IPS-20b (cell line): ENCODE data around the gene LLPH.

Source experiments
- H3K27ac ChIP-seq: one replicate; pipeline ENCODE4 v1.5.1; 2013; ENCODE audit warnings: low read length
- H3K27me3 ChIP-seq: 2 replicates; pipeline ENCODE4 v1.6.1; 2013; ENCODE audit warnings: mild to moderate bottlenecking, low read length, inconsistent platforms; ENCODE audit not compliant: insufficient read depth
- H3K36me3 ChIP-seq: 2 replicates; pipeline ENCODE4 v1.6.1; 2013; ENCODE audit warnings: low read depth, mild to moderate bottlenecking, inconsistent platforms, low read length, moderate library complexity; ENCODE audit not compliant: insufficient read depth
- H3K4me1 ChIP-seq: 2 replicates; pipeline ENCODE4 v1.6.1; 2013; ENCODE audit warnings: mild to moderate bottlenecking, control low read depth, inconsistent platforms, low read length, moderate library complexity; ENCODE audit not compliant: insufficient read depth
- H3K4me3 ChIP-seq: 2 replicates; pipeline ENCODE4 v1.5.1; 2013; ENCODE audit warnings: mild to moderate bottlenecking, low read length, inconsistent platforms
- H3K9ac ChIP-seq: 2 replicates; pipeline ENCODE4 v1.6.1; 2013; ENCODE audit warnings: low read depth, mild to moderate bottlenecking, inconsistent platforms, low read length, moderate library complexity
- H3K9me3 ChIP-seq: 2 replicates; pipeline ENCODE4 v1.6.1; 2013; ENCODE audit warnings: mild to moderate bottlenecking, low read depth, low read length, inconsistent platforms; ENCODE audit not compliant: insufficient read depth

The LLPH gene

DNA sequence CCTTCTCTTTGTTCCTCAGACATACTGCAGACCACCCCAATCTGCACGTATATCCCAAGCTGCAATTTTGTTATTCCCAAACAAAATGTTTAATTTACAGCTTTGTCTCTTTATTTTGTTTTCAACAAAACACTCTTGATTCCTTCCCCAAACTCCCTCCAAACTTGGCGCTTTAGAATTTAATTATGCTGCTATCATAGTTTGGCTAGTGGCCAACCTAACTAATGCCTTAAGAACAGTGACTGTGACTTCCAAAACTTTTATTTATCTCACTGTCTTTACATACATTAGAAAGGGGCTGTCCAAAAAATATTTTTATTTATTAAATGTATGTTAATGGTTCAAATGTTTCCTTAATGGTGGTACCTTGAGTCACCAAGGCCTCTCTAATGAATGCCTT lies 32.2 kb upstream of the LLPH start:
- no peak overlapping the region for H3K4me3 ChIP-seq
- no peak overlapping the region for H3K9ac ChIP-seq
- H3K27me3 ChIP-seq: no peaks in the 10 kb centered on the region
- H3K9me3 ChIP-seq: no peaks in the 10 kb centered on the region
- H3K36me3 ChIP-seq: no peaks in the 10 kb centered on the region
- no peaks in the 10 kb centered on the region for H3K4me1 ChIP-seq
- no peak overlapping the region for H3K27ac ChIP-seq

DNA sequence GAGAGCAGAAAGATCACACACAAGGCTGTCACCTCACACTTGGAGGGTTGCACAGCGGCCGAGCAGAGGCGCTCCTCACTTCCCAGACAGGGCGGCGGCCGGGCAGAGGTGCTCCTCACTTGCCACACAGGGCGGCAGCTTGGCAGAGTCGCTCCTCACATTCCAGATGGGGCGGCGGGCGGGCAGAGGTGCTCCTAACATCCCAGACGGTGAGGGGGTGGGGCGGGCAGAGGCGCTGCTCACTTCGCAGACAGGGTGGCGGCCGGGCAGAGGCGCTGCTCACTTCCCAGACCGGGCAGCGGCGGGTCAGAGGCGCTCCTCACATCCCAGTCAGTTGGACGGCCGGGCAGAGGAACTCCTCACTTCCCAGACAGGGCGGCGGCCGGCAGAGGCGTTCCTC lies 30.2 kb upstream of the LLPH start:
- H3K27me3 ChIP-seq: no peaks in the 10 kb centered on the region
- no peak overlapping the region for H3K9ac ChIP-seq
- no peak overlapping the region for H3K4me3 ChIP-seq
- no peaks in the 10 kb centered on the region for H3K4me1 ChIP-seq
- no peaks in the 10 kb centered on the region for H3K36me3 ChIP-seq
- no peaks in the 10 kb centered on the region for H3K9me3 ChIP-seq
- H3K27ac ChIP-seq: no peak overlapping the region

DNA sequence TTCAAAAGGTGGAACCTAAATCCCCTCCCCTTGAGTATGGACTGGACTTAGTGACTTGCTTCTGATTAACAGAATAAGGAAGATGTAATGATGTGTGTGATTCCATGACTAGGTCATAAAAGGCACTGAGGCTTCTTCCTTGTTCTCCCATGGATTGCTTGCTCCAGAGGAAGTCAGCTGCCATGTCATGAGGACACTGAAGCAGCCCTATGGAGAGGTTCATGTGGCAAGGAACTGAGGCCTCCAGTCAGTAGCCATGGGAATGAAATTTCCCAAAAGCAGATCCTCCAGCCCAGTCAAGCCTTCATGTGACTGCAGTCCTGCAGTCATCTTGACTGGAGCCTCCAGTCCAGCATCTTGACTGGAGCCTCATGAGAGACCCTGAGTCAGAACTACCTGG lies 28.6 kb upstream of the LLPH start:
- Histone ChIP-seq H3K27me3 (no peaks in the 10 kb centered on the region), H3K4me1 (no peaks in the 10 kb centered on the region), H3K4me3 (no peak overlapping the region), H3K36me3 (no peaks in the 10 kb centered on the region), H3K9ac (no peak overlapping the region), H3K9me3 (no peaks in the 10 kb centered on the region), H3K27ac (no peak overlapping the region)

DNA sequence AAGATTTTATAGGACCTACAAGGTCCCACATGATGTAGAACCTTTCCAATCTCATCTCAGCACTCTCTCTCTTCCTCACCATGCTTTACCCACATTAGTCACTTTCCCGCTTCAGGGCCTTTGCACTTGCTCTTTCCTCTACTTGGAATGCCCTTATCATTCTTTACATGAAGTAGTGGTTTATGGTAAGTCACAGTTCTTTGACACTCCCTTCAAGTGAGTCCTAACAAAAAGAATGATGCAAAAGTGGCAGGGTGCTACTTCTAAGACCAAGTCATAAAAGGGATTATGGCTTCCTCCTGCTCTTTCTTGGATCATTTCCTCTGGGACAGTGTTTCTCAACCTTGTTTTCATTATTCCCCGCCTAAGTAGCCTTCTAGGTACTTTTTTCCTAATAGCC lies 26.1 kb upstream of the LLPH start:
- Histone ChIP-seq H3K4me3 (no peak overlapping the region), H3K27ac (no peak overlapping the region), H3K9ac (no peak overlapping the region), H3K36me3 (no peaks in the 10 kb centered on the region), H3K4me1 (no peaks in the 10 kb centered on the region), H3K9me3 (no peaks in the 10 kb centered on the region), H3K27me3 (no peaks in the 10 kb centered on the region)

DNA sequence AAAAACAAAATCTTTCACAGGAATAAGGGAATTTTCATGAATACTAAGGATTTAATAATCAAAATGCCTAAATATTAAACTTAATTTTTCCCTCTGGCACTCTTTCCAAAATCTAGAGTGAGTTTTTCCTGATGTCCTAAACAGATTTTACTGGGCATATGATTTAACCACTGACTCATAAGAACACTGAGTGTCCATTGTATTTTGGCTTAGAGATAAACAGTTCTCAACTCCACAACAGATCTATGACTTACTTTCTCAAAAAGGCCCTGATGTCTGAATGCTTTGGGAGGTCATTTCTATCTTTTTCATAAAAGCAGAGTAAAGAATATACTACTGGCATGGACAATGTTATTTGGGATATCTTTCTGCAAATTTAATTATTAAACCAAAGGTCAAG lies 24.2 kb upstream of the LLPH start:
- no peak overlapping the region for H3K4me3 ChIP-seq
- H3K9me3 ChIP-seq: no peaks in the 10 kb centered on the region
- H3K27ac ChIP-seq: no peak overlapping the region
- no peak overlapping the region for H3K9ac ChIP-seq
- no peaks in the 10 kb centered on the region for H3K36me3 ChIP-seq
- no peaks in the 10 kb centered on the region for H3K27me3 ChIP-seq
- no peaks in the 10 kb centered on the region for H3K4me1 ChIP-seq

DNA sequence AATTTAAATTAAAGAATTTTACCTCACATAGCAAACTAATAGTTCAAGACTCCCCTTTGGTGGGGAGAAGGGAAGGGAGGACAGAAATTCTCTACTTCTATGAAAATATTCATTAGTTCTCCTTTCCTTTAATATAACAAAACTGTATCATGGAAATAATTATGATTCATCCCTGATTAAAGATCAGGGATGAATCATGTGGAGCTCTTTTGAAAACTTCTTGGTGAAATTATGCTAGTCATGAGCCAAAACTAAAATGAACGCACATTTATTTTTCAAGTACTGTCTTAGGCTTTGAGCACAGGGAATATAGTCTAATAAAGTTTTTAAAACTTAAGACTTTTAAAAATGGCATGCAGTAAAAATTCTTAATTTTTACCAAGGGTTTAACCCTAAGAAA lies 22.2 kb upstream of the LLPH start:
- Histone ChIP-seq H3K4me3 (no peak overlapping the region), H3K27ac (no peak overlapping the region), H3K36me3 (no peaks in the 10 kb centered on the region), H3K27me3 (no peaks in the 10 kb centered on the region), H3K9me3 (no peaks in the 10 kb centered on the region), H3K9ac (no peak overlapping the region), H3K4me1 (no peaks in the 10 kb centered on the region)

DNA sequence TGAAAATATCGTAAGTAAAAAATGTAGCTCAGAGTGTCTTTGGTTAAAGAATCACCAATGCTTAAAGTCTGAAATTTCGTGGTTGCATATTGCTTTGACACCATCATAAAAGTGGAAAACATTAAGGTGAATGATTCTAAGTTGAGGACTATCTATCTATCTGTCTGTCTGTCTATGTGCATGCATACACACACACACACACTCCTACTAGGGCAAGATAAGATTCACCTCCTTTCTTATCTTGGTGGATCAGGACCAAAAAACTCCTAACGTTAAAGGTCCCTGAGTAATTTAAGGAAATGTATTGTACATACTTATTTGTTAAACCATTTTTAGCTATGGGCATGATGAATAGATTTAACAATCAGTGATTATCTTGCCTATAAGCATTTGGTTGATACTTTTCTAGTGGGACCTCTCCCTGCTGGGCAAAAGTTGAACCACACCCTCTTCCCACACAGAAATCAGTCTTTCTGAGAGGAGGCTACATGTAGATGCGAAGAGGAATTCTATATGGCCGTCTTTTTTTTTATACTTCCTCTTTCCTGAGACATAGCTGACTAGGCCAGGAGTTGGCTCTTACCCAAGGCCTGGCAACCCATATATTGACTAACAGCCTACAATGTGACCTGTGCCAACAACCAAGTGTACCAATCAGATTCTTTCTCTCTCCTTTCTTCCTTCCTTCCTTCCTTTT lies 19.3 kb upstream of the LLPH start:
- no peaks in the 10 kb centered on the region for H3K27me3 ChIP-seq
- H3K27ac ChIP-seq: no peak overlapping the region
- no peak overlapping the region for H3K9ac ChIP-seq
- no peak overlapping the region for H3K4me3 ChIP-seq
- no peaks in the 10 kb centered on the region for H3K9me3 ChIP-seq
- H3K36me3 ChIP-seq: 0 out of 2 replicates have a peak, but pooled peaks cover 4% of the 10 kb centered on the region
- peaks cover 6% of the 10 kb centered on the region; the same call in 1 of the 2 replicates for H3K4me1 ChIP-seq

DNA sequence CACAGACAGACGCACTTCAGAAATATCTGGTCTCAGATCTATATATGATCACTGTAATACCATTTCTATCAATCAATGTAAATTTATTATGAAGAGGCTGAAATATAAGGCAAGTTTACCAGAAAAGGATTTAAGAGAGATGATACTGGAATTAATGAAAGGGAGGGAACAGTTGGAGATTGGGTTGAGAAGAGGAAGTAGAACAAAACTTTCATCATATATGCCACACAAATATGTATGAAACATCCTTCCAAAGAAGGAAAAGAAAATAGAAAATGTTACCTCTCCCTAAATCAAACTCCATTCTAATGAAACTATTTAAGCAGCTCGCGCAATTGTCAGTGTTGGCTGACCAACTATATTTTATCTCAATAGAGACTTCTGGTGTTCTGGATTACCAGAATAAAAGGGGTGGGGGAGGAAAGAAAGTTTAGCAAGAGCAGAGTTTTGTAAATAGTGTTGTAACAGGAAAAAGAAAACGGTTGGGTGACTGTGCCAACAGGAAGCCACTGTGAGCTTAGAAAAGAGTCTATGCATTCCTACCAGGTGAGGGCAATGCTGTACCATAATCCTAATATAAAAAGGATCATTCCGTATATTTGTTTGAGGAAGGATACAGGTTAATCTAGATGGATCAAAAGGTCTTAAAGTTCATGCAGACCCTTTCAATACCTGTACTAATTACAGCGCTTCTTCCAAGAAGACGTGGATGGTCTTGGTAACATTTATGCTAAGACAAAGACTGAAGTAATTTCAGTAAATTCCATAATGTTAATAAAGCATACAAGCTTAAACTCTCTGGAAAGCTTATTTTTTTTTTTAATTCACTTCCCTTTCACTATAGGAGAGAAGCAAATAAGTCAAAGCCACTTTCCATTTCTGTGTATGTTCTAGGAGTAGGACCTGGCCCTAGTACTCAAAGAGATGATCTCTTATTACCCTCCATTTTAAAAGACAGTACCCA lies 14.5 kb upstream of the LLPH start:
- peaks cover 16% of the 10 kb centered on the region; the same call in 1 of the 2 replicates for H3K9me3 ChIP-seq
- no peaks in the 10 kb centered on the region for H3K27me3 ChIP-seq
- no peak overlapping the region; the same call in 1 of the 2 replicates for H3K9ac ChIP-seq
- no peak overlapping the region for H3K27ac ChIP-seq
- H3K36me3 ChIP-seq: peaks cover 18% of the 10 kb centered on the region; the same call in 1 of the 2 replicates
- no peak overlapping the region for H3K4me3 ChIP-seq
- H3K4me1 ChIP-seq: peaks cover 8% of the 10 kb centered on the region; the same call in 1 of the 2 replicates

DNA sequence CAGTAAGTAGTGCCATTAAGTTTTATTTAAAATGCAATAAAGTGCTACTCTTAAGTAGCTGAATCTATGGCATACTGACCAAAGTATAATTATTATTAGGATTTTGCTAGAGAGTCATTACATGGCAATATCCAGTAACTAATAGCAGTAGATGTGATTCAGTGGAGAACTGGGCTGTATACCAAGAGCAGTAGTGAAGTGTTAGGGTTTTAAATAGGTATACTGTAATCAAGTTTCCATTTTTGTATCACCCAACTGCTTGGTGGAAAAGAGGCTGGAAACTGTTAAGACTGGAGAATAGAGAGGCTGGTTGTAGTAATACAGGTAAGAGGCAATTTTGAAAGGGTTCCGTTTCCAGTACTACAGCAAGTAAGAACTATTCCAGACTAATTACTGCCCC lies 13.3 kb upstream of the LLPH start:
- Histone ChIP-seq H3K9ac (no peak overlapping the region), H3K27ac (no peak overlapping the region)

DNA sequence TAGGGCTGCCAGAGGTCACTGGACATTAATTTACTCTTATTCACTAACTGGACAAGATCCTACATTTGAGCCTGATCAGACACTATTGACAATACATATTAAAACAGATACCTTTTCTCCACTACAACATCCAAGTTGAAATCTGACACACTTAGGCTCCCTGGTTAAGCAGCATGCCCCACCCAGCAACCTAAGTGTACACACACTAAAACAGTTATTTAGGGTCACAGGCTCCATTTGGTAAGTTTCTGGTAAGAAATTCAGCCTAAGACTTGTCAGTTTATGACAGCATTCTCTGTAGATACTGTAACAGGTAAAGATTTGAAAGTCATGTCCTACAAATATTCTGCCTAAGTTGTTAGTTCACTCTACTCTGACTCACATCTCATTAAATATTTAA lies 12.3 kb upstream of the LLPH start:
- Histone ChIP-seq H3K9ac (no peak overlapping the region), H3K4me1 (peaks cover 8% of the 10 kb centered on the region; the same call in 1 of the 2 replicates), H3K9me3 (peaks cover 22% of the 10 kb centered on the region; the same call in 1 of the 2 replicates), H3K4me3 (no peak overlapping the region), H3K27me3 (no peaks in the 10 kb centered on the region), H3K27ac (no peak overlapping the region), H3K36me3 (peaks cover 36% of the 10 kb centered on the region)

More for the DNA sequence above, 13.3 kb upstream of the LLPH start:
- Histone ChIP-seq H3K4me1 (peaks cover 8% of the 10 kb centered on the region; the same call in 1 of the 2 replicates), H3K36me3 (peaks cover 28% of the 10 kb centered on the region), H3K27me3 (no peaks in the 10 kb centered on the region), H3K4me3 (no peak overlapping the region), H3K9me3 (peaks cover 22% of the 10 kb centered on the region; the same call in 1 of the 2 replicates)

DNA sequence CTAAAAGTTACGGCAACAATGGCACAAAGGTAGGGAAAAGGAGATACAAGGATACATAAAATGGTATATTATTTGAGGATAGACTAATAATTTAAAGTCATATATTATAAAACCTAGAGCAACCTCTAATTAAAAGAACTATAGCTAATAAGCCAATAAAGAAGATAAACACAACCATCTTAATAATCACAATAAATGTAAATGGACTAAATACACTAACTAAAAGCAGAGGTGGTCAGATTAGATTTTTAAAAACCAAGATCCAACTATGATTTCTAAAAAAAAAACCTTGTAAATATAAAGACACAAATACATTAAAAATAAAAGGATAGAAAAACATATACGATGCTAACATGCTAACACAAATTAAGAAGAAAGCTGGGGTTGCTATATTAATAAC lies 10.7 kb upstream of the LLPH start:
- Histone ChIP-seq H3K27ac (no peak overlapping the region), H3K4me1 (peaks cover 8% of the 10 kb centered on the region; the same call in 1 of the 2 replicates), H3K9me3 (peaks cover 22% of the 10 kb centered on the region; the same call in 1 of the 2 replicates), H3K9ac (no peak overlapping the region), H3K27me3 (no peaks in the 10 kb centered on the region), H3K36me3 (peaks cover 41% of the 10 kb centered on the region), H3K4me3 (no peak overlapping the region)
